ENCODE results near the gene TRIM46. TPM values are rescaled to one million over a fixed set of nuclear protein-coding genes. Genes with fewer than 3 reads are reported as not detected.
"Not testable (repeated sequence)": the region's sequence is repeated elsewhere in the genome, so short reads cannot be mapped to it uniquely, and the experiment has no call there.

Gene TRIM46
- total RNA-seq, 1 donor from 2014 or later = 5.9 TPM

DNA sequence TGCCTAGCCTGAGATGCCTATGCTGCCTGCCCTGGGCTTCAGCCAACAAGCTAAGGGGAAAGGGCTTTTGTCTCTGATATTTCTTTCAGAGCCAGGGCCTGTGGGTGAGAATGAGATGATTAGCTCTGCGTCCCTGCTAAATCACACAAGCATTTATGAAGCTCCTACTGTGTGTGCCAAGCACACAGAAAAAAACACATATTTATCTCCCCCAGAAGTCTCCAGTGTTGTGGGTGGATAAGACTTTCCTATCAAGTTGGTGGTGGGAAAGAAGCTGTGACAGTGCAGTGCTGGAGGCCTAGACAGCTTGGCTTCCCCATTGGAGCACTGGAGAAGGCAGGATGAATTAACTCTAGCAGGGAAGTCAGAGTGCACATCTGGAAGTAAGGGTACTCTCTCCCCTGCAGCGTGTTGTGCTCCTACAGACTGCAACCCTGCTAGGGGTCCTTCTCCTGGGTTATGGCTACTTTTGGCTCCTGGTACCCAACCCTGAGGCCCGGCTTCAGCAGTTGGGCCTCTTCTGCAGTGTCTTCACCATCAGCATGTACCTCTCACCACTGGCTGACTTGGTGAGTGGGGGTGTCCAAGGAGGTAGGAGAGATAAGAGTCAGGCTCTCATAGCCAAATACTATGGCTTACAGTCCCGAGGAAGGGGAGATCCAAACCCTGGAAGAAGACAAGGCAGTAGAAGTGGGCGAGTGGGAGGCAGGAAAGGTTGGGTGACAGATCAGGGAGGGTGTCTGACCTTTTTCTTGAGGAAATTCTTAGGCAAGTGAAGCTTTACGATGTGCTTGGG, 36.3 kb upstream of the TRIM46 start:
- no peak for DNase-seq (ENCODE audit: low read depth)

DNA sequence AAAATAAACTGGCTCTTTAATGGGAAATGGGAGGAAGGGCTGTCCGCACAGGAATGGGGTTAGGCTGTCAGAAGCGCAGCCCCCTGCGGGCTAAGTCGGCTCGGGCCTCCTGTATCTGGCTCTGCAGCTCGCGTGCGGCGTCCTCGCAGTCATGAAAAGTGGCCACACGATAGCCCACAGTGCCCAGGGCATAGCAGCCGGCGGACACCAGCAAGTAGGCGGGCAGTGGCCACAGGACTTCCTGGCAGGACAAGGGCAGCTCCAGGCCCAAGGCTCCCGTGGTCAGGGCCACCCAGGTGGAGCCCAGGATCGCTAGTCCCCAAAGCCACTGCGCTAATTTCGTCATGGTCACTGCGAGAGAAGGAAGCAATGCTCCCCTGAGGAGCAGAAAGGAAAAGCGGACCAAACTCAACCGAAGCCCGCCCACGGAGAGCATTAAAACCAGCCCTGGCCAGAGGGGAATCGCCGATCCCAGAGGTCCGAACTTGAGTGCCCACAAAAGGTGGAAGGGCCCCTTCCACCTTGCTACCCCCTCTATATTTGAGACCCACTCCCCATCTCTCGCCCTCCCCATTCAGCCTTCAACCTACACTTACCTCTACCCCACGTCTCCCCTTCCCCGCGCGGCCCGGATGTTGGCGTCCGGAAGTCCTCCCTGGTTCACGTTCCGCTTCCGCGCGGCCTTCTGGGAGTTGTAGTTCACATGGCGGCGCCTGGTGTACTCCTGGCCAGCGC, 33.6 kb upstream of the TRIM46 start, which contains the start of gene DPM3:
TSS of gene DPM3 (minus strand) at position 637 of the 735 bp plus-strand sequence. CDS start at position 346, 291 bp downstream.
- DNase-seq (ENCODE audit: low read depth) = no peak

DNA sequence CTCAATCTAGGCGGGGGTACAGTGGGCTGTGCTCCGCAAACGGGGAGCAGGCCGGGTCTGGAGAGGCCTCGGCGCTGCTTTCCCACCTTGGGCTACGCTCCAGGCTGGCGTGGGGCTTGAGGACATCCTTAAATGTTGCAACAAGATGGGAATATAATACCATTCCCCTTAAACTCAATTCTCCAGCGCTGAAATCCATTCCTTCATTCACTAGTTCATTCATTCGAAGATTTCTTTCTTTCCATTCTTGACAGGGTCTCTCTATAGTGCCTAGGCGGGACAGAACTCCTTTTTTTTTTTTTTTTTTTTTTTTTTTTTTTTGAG, 33.1 kb upstream of the TRIM46 start:
- DNase-seq (ENCODE audit: low read depth) = no peak

DNA sequence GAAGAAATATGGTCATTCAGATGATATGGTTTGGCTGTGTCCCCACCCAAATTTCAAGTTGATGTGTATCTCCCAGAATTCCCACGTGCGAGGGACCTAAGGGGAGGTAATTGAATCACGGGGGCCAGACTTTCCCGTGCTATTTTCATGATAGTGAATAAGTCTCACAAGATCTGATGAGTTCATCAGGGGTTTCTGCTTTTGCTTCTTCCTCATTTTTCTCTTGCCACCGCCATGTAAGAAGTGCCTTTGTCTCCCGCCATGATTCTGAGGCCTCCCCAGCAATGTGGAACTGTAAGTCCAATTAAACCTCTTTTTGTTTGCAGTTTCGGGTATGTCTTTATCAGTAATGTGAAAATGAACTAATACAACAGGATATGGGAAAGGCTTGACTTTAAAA, 31.9 kb upstream of the TRIM46 start:
- no peak for DNase-seq (ENCODE audit: low read depth)

DNA sequence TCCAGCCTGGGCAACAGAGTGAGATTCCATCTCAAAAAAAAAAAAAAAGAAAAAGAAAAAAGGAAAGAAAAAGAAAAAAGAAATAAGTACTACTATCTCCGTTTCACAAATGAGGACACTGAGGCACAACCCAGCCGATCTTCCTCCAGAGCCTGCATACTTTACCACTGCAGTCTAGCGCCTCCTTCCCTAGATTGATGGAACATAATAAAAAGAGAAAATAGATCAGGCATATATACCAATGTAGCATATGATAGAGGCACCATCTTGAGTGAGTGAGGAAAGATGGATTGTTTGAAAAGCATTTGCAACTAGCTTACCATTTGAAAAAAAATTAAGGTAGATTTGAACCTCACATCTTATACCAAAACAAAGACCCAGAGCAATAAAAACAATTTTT, 28.2 kb upstream of the TRIM46 start:
- no peak for DNase-seq (ENCODE audit: low read depth)

DNA sequence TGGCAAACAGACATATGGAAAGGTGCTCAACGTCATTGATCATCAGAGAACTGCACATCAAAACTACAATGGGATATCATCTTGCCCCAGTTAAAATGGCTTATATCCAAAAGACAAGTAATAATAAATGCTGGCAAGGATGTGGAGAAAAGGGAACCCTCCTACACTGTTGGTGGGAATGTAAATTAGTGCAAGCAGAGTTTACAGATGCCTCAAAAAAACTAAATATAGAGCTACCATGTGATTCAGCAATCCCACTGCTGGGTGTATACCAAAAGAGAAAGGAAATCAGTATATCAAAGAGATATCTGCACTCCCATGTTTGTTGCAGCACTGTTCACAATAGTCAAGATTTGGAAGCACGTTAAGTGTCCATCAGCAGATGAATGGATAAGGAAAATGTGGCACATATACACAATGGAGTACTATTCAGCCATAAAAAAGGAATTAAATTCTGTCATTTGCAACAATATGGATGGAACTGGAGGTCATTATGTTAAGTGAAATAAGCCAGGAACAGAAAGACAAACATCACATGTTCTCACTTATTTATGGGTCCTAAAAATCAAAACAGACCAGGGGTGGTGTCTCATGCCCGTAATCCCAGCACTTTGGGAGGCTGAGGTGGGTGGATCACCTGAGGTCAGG, 17.5 kb upstream of the TRIM46 start:
- DNase-seq (ENCODE audit: low read depth) = not testable (repeated sequence)

DNA sequence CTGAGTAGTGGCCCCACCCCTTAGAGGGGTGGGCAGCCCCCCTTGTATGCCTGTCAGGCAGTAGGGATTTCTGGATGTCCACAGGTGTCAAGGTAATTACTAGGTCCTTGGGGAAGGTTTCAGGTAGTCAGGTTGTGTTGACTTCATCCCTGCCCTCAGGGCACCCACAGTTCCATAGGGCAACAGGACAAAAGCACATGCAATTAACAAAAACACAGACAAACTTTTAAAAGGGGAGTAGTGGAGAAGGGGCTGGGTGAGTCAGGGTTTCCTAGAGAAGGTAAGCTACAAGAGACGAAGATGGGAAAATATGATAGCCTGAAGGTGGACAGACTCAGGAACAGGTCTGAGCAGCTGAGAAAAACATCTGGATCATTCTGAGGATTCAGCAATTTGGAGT, 14.7 kb upstream of the TRIM46 start:
- no peak for DNase-seq (ENCODE audit: low read depth)

DNA sequence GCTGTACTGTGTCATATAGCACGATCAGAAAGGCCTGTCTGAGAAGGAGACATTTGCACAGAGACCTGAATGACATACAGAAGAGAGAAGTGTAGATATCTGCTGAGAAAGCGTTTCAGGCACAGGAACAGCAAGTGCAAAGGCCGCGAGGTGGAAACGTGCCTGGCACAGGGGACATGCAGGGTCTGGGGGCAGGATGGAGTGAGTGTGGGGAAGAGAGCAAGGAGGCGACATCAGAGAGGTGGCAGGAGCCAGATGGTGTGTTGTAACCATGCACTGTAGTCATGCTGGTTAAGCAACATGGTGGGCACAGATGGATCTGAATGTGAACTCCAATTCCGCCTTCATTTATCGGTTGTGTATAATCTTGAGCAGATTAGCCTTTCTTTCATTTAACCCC, 13.5 kb upstream of the TRIM46 start:
- no peak for DNase-seq (ENCODE audit: low read depth)

DNA sequence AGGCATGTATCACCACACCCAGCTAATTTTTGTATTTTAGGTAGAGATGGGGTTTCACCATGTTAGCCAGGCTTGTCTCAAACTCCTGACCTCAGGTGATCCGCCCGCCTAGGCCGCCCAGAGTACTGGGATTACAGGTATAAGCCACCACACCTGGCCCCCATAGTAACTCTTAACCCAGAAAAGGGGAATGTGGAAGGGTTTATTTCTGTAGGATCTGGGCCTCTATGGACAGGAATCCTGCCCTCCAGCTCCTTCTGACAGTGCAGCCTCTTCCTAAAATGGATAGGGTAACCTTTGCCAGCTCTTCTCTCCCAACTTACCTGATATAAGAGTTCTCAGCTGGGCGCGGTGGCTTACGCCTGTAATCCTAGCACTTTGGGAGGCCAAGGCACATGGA, 11.0 kb upstream of the TRIM46 start:
- DNase-seq (ENCODE audit: low read depth) = not testable (repeated sequence)

DNA sequence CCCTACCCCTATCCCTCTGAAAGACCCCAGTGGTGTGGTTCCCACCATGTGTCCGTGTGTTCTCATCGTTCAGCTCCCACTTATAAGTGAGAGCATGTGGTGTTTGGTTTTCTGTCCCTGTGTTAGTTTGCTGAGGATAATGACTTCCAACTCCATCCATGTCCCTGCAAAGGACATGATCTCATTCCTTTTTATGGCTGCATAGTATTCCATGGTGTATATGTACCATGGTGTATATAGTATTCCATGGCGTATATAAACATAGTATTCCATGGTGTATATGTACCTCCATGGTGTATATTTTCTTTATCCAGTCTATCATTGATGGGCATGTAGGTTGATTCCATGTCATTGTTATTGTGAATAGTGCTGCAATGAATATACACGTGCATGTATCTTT, 9.9 kb upstream of the TRIM46 start:
- not testable (repeated sequence) for DNase-seq (ENCODE audit: low read depth)

DNA sequence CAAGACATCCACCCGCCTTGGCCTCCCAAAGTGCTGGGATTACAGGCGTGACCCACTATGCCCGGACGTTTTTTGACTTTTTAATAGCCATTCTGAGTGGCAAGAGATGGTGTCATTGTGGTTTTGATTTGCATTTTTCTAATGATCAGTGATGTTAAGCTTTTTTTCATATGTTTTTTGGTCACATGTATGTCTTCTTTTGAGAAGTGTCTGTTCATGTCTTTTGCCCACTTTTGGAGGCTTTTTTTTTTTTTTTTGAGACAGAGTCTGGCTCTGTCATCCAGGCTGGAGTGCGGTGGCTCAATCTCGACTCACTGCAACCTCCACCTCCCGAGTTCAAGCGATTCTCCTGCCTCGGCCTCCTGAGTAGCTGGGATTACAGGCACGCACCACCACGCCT, 9.0 kb upstream of the TRIM46 start:
- not testable (repeated sequence) for DNase-seq (ENCODE audit: low read depth)

DNA sequence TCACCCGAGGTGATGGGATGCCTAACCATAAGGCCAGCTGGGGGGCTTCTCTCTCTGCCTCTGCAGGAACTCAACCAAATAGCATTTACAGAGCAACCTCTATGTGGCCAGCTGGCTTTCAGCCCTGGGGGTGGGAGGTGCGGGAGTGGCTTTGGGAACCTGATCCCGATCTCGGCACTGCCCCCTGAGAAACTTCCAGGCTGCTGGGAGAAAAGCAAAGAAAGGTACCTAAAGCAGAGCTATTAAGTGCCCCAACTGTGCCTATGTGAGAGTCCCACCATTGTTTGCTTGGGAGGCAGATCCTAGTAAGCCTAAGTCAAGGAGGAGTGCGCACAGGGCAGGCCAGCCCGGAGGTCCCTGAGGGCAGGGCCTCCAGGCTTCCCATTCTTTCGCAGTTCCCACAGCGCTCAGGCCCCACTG, 7.6 kb upstream of the TRIM46 start:
- no peak for DNase-seq (ENCODE audit: low read depth)

DNA sequence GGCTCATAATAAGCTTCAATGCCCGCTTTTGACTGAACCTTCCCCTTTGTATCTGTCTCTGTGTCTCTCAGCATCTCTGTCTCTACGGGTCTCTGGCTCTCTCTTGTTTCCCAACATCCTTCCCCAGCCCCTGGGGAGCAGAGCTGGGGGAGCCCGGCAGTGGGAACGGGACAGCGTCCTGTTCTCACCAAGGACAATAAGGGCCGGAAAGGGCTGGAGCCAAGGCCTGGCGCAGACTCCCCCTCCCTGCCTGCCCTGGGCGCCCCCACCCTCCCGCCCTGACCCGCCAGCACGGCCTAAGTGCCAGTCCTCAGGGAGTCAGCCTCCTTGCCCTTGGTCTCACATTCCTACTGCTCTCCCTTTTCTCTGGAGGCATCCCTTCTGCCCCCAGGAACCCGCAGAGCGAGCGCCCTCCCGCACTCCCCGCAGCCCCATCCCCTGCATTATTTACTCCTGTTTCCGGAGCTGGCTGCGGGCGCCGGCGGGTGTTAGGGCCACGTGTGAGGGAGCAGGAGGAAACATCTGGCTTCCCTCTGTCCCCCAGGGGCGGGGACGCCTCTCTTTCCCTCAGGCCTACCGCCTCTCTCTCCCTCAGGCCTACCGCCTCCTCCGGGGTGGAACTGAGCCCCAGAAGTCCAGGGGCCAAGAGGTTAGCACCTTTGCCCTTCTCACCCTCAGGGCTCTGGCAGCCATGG, 7.0 kb upstream of the TRIM46 start:
- no peak for DNase-seq (ENCODE audit: low read depth)

DNA sequence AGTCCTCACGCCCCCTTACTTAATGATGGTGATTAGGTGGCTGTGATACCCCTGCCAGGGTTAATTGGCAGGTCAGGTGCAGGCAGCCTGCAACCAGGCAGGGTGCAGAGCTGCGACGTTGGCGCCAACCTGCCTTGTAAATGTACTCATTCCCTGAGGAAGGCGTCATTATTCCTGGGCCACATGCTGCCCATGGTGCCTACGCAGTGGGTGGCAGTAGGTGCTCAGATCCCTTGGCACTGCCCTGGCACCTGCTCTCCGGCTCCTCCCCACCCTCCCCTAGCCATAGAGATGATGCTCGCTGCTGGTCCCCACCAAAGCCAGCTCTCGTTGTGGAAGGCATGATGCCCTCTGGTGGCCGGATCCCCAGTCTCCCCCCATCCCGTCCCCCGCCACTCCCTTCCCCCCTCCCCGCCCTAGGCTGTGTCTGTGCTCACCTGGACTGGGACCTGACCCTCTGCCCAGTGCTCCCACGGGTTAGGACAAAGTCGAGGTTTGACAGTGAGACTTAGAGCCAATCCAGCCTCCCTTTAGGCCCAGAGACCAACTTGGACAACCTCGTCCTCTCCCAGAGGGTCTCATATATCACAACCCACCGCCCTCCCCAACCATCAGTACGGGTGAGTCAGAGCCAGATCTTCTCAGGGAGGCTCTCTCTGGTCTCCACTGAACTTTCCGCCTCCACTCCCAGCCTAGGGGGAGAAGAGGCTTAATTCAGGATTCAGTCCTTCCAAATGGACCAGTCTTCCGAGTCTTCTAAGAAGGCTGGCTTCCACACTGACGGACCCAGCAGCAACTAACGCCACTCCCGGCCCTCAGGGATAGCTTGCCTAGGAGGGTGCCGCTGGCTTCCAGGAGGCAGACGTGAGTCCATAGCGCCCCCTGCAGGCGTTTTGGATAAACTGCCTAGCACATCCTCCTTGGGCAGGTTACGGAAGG, 6.2 kb upstream of the TRIM46 start:
- peak; percentile 72 for DNase-seq (ENCODE audit: low read depth)

DNA sequence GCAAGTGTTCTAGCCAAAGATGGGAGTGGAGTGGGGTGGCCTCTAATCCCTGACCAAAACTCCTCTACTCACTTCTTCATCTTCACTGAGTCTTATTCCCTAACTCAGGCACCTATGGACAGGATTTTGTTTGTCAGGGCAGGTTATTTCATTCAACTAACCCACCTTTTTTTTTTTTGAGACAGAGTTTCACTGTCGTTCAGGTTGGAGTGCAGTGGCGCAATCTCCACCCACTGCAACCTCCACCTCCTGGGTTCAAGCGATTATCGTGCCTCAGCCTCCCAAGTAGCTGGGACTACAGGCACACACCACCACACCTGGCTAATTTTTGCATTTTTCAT, 5.6 kb upstream of the TRIM46 start:
- not testable (repeated sequence) for DNase-seq (ENCODE audit: low read depth)

DNA sequence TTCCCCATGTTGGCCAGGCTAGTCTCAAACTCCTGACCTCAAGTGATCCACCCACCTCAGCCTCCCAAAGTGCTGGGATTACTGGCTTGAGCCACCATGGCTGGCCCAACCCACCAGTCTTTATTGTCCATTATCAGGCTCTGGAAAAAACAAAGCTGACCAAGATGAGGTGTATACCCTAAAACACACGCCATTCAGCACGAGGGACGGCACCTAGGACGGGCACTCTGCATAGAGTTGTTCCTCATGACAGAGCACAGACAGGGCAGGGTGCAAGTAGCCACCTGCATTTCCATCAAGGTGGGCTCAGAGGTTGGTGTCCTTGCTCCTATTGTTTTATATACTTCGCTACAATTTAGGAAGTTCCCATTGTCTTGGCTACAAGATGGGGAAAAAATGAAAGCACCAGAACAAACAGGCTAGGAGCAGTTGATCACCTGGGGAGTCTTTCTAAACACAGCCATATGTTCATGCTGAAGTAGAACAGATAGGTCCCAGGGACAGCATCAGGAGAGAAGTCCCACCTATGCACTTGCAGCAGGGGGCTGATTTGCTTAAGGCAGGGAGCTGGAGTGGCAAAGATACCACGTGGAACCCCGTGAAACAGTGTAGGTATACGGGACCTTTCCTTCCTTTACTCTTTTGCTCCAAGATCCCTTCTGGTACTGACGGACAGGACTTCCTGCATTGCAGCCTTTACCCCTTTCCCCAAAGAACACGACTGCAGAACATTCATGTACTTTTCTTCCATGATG, 5.0 kb upstream of the TRIM46 start:
- DNase-seq (ENCODE audit: low read depth) = no peak

DNA sequence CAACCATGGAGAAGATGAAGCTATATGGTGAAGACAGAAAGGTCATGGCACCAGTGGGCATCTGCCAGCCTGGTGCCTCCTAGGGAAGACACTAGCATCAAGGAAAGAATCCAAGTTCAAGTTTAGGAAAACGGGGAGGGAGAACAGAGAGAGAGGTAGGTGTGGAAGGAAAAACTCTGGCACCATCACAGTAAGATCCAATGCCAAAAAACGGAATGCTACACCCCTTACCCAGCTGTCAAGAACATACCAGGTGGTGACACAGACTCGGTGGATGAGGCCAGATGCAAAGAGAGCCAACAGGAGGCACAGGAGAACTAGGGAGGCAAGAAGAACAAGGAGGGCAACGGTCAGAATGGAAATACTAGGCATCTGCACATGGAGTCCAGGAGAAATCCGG, 4.1 kb upstream of the TRIM46 start:
- DNase-seq (ENCODE audit: low read depth) = no peak

DNA sequence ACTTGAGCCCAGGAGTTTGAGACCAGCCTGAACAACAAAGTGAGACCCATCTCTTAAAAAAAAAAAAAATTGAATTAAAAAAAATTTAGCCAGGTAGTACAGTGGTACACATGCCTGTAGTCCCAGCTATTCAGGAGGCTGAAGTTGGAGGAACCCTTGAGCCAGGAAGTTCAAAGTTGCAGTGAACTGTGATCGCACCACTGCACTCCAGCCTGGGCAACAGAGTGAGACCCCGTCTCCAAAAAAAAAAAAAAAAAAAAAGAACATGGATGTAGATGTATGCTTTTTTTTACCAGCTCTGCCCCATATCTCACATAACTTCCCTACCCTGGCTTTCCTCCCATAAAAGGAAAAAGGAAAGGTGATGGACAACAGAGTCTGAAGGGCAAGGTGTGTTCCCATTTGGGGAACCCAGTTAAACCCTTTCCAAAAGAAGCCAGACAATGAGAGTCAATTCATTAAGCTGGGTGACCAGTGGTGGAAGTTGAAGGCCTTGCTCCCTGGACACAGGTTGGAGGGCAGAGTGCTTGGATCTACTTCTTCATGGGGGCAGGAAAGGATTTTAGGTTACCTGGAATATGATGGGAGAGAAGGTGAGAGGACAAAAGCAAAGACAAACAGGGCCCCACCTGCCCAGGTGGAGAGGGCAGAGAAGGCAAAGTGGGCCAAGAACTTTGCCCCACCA, 3.4 kb upstream of the TRIM46 start:
- no peak for DNase-seq (ENCODE audit: low read depth)

DNA sequence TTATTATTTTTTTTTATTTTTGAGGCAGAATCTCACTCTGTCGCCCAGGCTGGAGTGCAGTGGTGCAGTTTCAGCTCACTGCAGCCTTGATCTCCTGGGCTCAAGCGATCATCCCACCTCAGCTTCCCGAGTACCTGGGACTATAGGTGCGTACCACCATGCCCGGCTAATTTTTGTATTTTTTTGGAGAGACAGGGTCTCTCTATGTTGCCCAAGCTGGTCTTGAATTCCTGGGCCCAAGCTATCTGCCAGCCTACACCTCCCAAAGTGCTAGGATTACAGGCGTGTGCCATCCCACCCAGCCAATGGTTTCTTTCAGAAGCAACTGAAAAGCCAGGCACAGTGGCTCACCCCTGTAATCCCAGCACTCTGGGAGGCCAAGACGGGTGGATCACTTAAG, 2.8 kb upstream of the TRIM46 start:
- DNase-seq (ENCODE audit: low read depth) = no peak

Data from renal cortical epithelial cell (primary cell).